ENCODE data around the gene DNAJC24. TPM values are rescaled to one million over a fixed set of nuclear protein-coding genes. Genes with fewer than 3 reads are reported as not detected.

The DNAJC24 gene
- total and polyA plus RNA-seq, 10 of the 15 experiments (the other 5 are each of a cell fraction or from before 2014, with no cell fraction given) = 10.0 to 25.4 (median 13.8) TPM

GRCh38 chr11:31419138-31419537 is 49.5 kb downstream of the DNAJC24 start:
- Histone ChIP-seq H3K27me3 (replicated peaks in 1 of 2; ENCODE audit: control insufficient read depth in 2 of 2, insufficient read depth in 2 of 2, low read length in 1 of 2) (no peaks in the 10 kb centered on the region), H3K4me3 (no peak overlapping the region), H3K36me3 (ENCODE audit: control insufficient read depth in 2 of 2, insufficient read depth in 2 of 2, low read length in 1 of 2) (no peaks in the 10 kb centered on the region; a peak in 2 of 4 replicates), H3K9me3 (replicated peaks; ENCODE audit: control insufficient read depth, insufficient read depth, low read length) (no peaks in the 10 kb centered on the region), H4K20me1 (ENCODE audit: control insufficient read depth, insufficient read depth) (no peaks in the 10 kb centered on the region), H3K4me2 (ENCODE audit: control insufficient read depth, insufficient read depth) (no peak overlapping the region), H3K79me2 (ENCODE audit: control insufficient read depth, insufficient read depth, low read length) (no peaks in the 10 kb centered on the region), H2AFZ (ENCODE audit: control insufficient read depth, low read depth, low read length) (no peak overlapping the region), H3K27ac (ENCODE audit: control insufficient read depth, insufficient read depth) (no peak overlapping the region), H3K4me1 (ENCODE audit: control insufficient read depth, insufficient read depth, low read length) (no peaks in the 10 kb centered on the region), H3K9ac (ENCODE audit: control insufficient read depth, insufficient read depth, low read length) (no peak overlapping the region)
- ChIA-PET SMC1A (ENCODE audit: uncharacterized antibody, unreplicated experiment) (no interaction called here), POLR2A (no interaction called here), RAD21 (ENCODE audit: unreplicated experiment) (no interaction called here), CTCF (interaction anchor here (1.5 kb wide), 1 partner anchor 539 kb away, joined by 3 read pairs; no protein-coding TSS in a partner anchor)
- in situ Hi-C loops (cut with MboI) = no loop called here
- 42% methylated on average over 3 of the region's 3 CpGs for WGBS (ENCODE audit: insufficient coverage, insufficient replicate concordance, low lambda C conversion rate, missing lambda C conversion rate)
- TF ChIP-seq FOS (IDR thresholded peaks at IDR 0.05; ENCODE audit: borderline replicate concordance, extremely low read depth, insufficient read length) (no peak), ZNF592 (IDR thresholded peaks at IDR 0.05) (no peak), MEF2B (IDR thresholded peaks at IDR 0.05; ENCODE audit: partially characterized antibody, poor library complexity, severe bottlenecking) (no peak), ZBTB11 (CRISPR knock-in tag; IDR thresholded peaks at IDR 0.05) (no peak)
- ATAC-seq (no peak), DNase-seq (ENCODE audit: low read depth, low spot score) (no peak), FAIRE-seq (no peak)
- BruUV-seq (replicated peaks) = no TSS peak
- intact Hi-C loops (cut with micrococcal nuclease; ENCODE audit: unreplicated experiment) = no loop called here

Measured in GM12878 (cell line).